GM12865 (cell line): ENCODE measurements around the gene TTC16.

Experiments
- DNase-seq: peaks from one replicate; pipeline ENCODE4 v3.0.0; 2010; ENCODE audit warnings: low read depth
- H3K4me3 ChIP-seq: 2 replicates; pipeline ENCODE4 v1.5.1; 2011; ENCODE audit warnings: mild to moderate bottlenecking, low read depth, low read length, control low read depth
- TF ChIP-seq, protein P1 (sequence below): IDR thresholded peaks from 2 replicates; pipeline ENCODE4 v1.5.1; 2011; ENCODE audit warnings: low read length, control low read depth, low read depth, inconsistent platforms; ENCODE audit not compliant: insufficient read depth; ENCODE audit errors: missing control alignments

TTC16 gene

DNA sequence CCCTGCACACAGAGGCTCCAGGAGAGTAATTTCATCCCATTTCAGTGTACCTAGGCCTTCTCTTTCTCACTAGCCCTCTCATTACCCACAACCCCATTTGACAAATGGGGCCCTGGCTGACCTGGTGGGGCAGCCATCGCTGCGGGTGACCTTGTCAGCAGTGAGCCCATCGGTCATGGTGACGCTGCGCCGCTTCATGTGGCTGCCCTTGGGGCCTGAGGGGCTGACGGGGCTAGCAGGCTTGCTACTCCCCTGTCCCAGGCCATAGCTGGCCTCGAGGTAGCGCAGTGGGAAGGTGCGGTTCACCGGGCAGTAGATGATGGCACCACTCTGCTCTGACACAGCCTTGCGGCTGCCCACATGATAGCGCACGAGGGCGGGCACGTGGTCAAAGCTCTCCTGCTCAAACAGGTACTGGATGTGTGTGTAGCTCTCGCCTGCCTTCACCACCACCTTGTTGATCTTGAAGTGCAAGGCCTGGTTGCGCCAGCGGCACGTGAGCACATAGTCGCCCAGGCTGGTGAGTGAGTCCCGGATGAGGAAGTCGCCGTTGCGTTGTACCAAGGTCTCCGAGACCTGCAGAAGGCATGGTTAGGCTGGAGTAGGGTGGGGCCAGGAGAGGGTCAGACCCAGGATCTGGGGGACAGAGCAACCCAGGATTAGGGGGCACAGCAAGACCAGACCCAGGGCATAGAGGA, 33.4 kb downstream of the TTC16 start:
- DNase-seq = no peak
- no peak overlapping the region for H3K4me3 ChIP-seq
- TF ChIP-seq, protein P1, sequence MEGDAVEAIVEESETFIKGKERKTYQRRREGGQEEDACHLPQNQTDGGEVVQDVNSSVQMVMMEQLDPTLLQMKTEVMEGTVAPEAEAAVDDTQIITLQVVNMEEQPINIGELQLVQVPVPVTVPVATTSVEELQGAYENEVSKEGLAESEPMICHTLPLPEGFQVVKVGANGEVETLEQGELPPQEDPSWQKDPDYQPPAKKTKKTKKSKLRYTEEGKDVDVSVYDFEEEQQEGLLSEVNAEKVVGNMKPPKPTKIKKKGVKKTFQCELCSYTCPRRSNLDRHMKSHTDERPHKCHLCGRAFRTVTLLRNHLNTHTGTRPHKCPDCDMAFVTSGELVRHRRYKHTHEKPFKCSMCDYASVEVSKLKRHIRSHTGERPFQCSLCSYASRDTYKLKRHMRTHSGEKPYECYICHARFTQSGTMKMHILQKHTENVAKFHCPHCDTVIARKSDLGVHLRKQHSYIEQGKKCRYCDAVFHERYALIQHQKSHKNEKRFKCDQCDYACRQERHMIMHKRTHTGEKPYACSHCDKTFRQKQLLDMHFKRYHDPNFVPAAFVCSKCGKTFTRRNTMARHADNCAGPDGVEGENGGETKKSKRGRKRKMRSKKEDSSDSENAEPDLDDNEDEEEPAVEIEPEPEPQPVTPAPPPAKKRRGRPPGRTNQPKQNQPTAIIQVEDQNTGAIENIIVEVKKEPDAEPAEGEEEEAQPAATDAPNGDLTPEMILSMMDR = no peak

DNA sequence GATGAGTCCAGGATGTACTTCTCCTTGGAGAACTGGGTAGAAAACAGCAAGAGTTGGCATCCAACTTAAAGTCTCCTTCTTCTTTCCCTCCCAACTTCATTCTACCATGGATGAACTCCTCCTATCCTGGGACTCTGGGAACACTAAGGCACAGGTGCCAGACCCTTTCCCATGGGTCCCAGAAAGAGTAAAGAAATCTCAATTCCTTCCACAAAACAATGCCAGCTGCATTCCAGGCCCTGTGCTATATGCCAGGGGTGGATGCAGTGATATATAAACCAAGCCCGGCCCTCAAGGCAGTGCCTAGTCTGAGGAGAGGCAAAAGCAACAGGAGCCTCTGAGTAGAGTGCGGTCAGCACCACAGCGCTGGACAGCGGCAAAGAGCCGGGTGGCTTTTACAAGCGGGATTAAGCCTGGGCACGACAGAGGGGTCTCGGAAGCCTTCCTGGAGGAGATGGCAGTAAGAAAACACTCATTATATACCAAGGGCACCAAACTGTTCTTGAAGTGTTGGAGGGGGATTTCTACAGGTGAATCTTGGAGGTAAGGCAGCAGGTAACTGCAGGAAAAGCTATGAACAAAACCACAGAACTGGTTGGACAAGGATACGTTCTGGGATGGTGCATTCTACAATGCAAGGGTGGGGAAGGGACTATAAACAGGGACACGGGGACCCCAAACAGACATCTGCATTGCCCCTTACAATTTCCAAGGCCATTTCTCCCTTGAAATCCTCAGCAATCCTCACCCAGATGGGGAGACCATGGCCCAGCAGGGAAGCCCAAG, 35.6 kb downstream of the TTC16 start:
- TF ChIP-seq, protein P1 = no peak
- DNase-seq = no peak
- H3K4me3 ChIP-seq = no peak overlapping the region

DNA sequence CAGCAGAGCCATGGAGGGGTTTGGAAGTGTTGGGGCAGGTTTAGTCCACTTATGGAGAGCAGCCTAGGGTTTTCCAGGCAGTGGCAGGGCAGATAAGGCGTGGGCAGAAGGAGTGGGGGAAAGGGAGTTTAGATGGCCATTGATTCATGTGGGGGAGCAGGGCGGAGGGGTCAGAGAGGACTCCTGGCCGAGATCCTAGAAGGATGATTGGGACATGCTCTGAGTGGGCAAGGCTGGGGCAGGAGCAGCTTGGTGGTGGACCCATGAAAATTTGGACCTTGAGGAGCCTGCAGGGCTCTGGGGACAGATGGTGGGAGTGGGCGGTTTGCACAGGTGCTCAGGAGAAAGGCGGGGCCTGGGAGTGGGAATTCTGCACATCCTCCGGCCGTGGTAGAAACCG, 37.3 kb downstream of the TTC16 start:
- DNase-seq = no peak
- TF ChIP-seq, protein P1 = no peak
- no peak overlapping the region for H3K4me3 ChIP-seq

DNA sequence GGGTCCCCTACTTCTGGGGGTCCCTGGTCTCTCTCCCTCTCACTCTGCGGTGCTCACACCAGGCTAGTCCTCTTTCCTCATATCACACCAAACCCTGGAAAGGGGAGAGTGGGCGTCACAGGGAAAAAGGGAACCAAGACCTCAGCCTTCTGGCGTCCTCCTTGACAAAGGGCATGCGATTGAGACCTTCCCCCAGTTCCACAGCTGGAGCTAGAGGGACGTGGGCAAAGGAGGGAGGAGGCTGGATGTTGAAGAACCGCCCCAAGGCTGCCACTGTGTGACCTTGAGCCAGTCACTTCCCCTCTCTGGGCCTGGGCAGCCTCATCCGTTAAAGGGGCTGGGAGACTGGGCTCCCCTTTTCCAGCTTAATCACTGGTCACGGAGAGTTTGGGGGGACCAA, 37.7 kb downstream of the TTC16 start:
- TF ChIP-seq, protein P1 = no peak
- H3K4me3 ChIP-seq = no peak overlapping the region
- DNase-seq = no peak

DNA sequence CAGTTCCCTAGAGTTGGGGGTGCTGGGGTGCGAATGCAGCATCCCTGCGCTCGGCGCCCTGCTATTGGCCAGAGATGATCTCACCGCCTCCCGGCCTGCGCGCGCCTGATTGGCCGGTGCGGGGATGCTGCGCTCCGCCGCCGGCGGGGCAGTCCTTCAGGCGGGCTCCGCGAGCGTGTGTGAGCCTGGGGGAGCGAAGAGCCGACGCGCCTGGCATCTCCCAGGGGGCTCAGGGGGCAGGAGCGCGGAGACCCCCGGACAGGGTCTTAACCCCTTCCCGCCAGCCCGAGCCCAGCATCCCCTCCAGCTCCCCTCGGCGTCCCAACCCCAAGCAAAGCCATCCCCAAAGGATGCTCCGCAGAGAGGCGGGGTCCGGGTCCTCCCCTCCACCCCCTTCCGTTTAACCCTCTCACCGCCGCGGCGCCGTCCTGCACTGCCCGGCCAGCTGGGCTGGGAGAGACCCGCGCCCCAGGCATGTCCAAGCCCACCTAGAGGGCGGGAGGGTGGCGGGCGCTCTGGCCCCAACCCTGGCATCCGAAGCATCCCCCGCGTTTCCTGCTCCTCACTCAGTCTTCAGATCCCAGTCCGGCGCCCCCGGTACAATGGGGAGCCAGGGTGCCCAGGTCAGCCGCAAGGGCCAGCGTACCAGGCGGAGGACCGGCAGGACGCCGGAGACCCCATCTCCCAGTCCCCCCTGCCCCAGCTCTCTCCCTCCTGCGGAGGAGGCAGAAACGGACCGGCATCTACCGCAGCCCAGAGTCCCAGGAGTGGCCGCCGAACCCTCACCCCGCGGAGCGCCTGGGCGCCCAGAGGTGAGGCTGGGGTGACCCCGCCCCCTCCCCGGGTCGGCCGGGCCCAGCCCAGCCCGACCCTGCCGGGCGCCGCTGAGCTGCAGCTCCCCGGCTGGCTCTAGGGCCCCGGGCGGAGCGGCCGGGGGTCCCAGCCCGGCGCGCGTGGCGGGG, 38.5 kb downstream of the TTC16 start:
- TF ChIP-seq, protein P1 = no peak
- no peak overlapping the region for H3K4me3 ChIP-seq
- DNase-seq = no peak
